ENCODE data around the gene LOX.

LOX gene

GRCh38 chr5:122076669-122077365, 1.2 kb downstream of the LOX start:
- Histone ChIP-seq H3K27ac (ENCODE audit: low read depth, low read length, severe bottlenecking) (peak overlapping the region; percentile 88), H3K9me3 (ENCODE audit: control insufficient read depth, low read length) (no peaks in the 10 kb centered on the region), H3K36me3 (ENCODE audit: control insufficient read depth, insufficient read depth, low read length) (peaks cover 35% of the 10 kb centered on the region), H3K4me1 (ENCODE audit: control insufficient read depth, insufficient read depth, low read length, poor library complexity, severe bottlenecking) (peaks cover 30% of the 10 kb centered on the region), H3K4me3 (ENCODE audit: extremely low read depth, insufficient read depth, low read length, poor library complexity, severe bottlenecking) (peak overlapping the region; percentile 73)
- 1 to 2% methylated on average over 28 to 34 of the region's 43 CpGs for WGBS, 2 experiments (ENCODE audit: insufficient coverage in 2 of 2)

GRCh38 chr5:122076050-122076461, 2.0 kb downstream of the LOX start:
- peak overlapping the region; percentile 73 for H3K4me3 ChIP-seq (ENCODE audit: extremely low read depth, insufficient read depth, low read length, poor library complexity, severe bottlenecking)
- peak overlapping the region; percentile 88 for H3K27ac ChIP-seq (ENCODE audit: low read depth, low read length, severe bottlenecking)

DNA sequence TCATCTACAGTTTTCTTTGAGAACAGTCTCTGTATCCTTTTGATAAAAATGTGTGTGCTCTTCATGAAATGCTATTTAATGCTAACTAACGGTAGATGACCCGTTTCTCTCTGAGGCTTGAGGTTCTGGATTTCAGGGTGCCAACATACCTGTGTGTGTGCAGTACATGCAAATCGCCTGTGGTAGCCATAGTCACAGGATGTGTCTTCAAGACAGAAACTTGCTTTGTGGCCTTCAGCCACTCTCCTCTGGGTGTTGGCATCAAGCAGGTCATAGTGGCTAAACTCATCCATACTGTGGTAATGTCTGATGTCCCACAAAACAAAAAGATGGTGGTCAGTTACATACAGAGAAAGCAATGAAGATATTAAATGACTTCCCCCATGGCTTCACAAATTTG, 4.2 kb downstream of the LOX start:
- H3K36me3 ChIP-seq (ENCODE audit: control insufficient read depth, insufficient read depth, low read length): peaks cover 64% of the 10 kb centered on the region
- 97 to 100% methylated on average over 1 to 3 of the region's 3 CpGs for WGBS, 2 experiments (ENCODE audit: insufficient coverage in 2 of 2)
- H3K9me3 ChIP-seq (ENCODE audit: control insufficient read depth, low read length): no peaks in the 10 kb centered on the region
- peaks cover 12% of the 10 kb centered on the region for H3K4me1 ChIP-seq (ENCODE audit: control insufficient read depth, insufficient read depth, low read length, poor library complexity, severe bottlenecking)
- no peak overlapping the region for H3K27ac ChIP-seq (ENCODE audit: low read depth, low read length, severe bottlenecking)
- H3K4me3 ChIP-seq (ENCODE audit: extremely low read depth, insufficient read depth, low read length, poor library complexity, severe bottlenecking): peak overlapping the region; percentile 73

More at GRCh38 chr5:122076050-122076461, 2.0 kb downstream of the LOX start:
- WGBS, 2 experiments (ENCODE audit: insufficient coverage in 2 of 2): 79% methylated on average over 2 of the region's 2 CpGs; no CpG with 5 or more reads in 1 of the 2 experiments
- no peaks in the 10 kb centered on the region for H3K9me3 ChIP-seq (ENCODE audit: control insufficient read depth, low read length)
- H3K36me3 ChIP-seq (ENCODE audit: control insufficient read depth, insufficient read depth, low read length): peaks cover 42% of the 10 kb centered on the region
- peaks cover 23% of the 10 kb centered on the region for H3K4me1 ChIP-seq (ENCODE audit: control insufficient read depth, insufficient read depth, low read length, poor library complexity, severe bottlenecking)

- Histone ChIP-seq H3K9me3 (ENCODE audit: control insufficient read depth, low read length) (no peaks in the 10 kb centered on the region), H3K4me1 (ENCODE audit: control insufficient read depth, insufficient read depth, low read length, poor library complexity, severe bottlenecking) (peaks cover 13% of the 10 kb centered on the region), H3K4me3 (ENCODE audit: extremely low read depth, insufficient read depth, low read length, poor library complexity, severe bottlenecking) (peak overlapping the region; percentile 73), H3K36me3 (ENCODE audit: control insufficient read depth, insufficient read depth, low read length) (peaks cover 72% of the 10 kb centered on the region), H3K27ac (ENCODE audit: low read depth, low read length, severe bottlenecking) (no peak overlapping the region)
- no CpG with 5 or more reads among the region's 2 CpGs for WGBS, 2 experiments (ENCODE audit: insufficient coverage in 2 of 2)
Measured at GRCh38 chr5:122073018-122073417, 5.0 kb downstream of the LOX start.

DNA sequence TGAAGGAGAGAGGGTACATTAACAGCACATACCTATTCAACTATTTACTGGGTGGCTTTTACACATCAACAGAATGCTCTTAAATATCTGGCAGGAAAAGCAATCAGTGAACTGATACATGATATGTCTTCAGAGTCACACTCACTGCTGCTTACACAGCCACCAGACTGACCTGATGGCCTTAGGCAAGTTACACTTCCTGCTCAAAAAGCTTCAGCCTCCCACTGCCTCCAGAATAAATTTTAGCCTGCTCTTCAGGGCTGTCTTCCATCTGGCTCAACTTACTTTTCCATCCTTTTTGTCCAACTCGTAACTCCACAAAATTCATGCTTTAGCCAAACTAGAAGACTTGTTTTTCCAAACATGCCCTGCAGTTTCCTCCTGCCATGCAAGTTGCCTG, 10.7 kb downstream of the LOX start:
- Histone ChIP-seq H3K27ac (ENCODE audit: low read depth, low read length, severe bottlenecking) (no peak overlapping the region), H3K4me1 (ENCODE audit: control insufficient read depth, insufficient read depth, low read length, poor library complexity, severe bottlenecking) (peaks cover 5% of the 10 kb centered on the region), H3K36me3 (ENCODE audit: control insufficient read depth, insufficient read depth, low read length) (peaks cover 53% of the 10 kb centered on the region), H3K4me3 (ENCODE audit: extremely low read depth, insufficient read depth, low read length, poor library complexity, severe bottlenecking) (no peak overlapping the region), H3K9me3 (ENCODE audit: control insufficient read depth, low read length) (no peaks in the 10 kb centered on the region)
- WGBS, 2 experiments (ENCODE audit: insufficient coverage in 2 of 2): 85 to 92% methylated on average over 1 of the region's 1 CpG

- WGBS, 2 experiments (ENCODE audit: insufficient coverage in 2 of 2): 92% methylated on average over 2 of the region's 3 CpGs; no CpG with 5 or more reads in 1 of the 2 experiments
- Histone ChIP-seq H3K27ac (ENCODE audit: low read depth, low read length, severe bottlenecking) (no peak overlapping the region), H3K36me3 (ENCODE audit: control insufficient read depth, insufficient read depth, low read length) (peaks cover 32% of the 10 kb centered on the region), H3K4me1 (ENCODE audit: control insufficient read depth, insufficient read depth, low read length, poor library complexity, severe bottlenecking) (peaks cover 5% of the 10 kb centered on the region), H3K9me3 (ENCODE audit: control insufficient read depth, low read length) (no peaks in the 10 kb centered on the region), H3K4me3 (ENCODE audit: extremely low read depth, insufficient read depth, low read length, poor library complexity, severe bottlenecking) (no peak overlapping the region)
Measured at GRCh38 chr5:122064992-122065391, 13.1 kb downstream of the LOX start.

GRCh38 chr5:122063836-122064235, 14.2 kb downstream of the LOX start:
- Histone ChIP-seq H3K4me1 (ENCODE audit: control insufficient read depth, insufficient read depth, low read length, poor library complexity, severe bottlenecking) (peaks cover 5% of the 10 kb centered on the region), H3K27ac (ENCODE audit: low read depth, low read length, severe bottlenecking) (no peak overlapping the region), H3K36me3 (ENCODE audit: control insufficient read depth, insufficient read depth, low read length) (peaks cover 20% of the 10 kb centered on the region), H3K4me3 (ENCODE audit: extremely low read depth, insufficient read depth, low read length, poor library complexity, severe bottlenecking) (no peak overlapping the region), H3K9me3 (ENCODE audit: control insufficient read depth, low read length) (no peaks in the 10 kb centered on the region)
- 100% methylated on average over 1 of the region's 1 CpG; no CpG with 5 or more reads in 1 of the 2 experiments for WGBS, 2 experiments (ENCODE audit: insufficient coverage in 2 of 2)

- Histone ChIP-seq H3K9me3 (ENCODE audit: control insufficient read depth, low read length) (no peaks in the 10 kb centered on the region), H3K36me3 (ENCODE audit: control insufficient read depth, insufficient read depth, low read length) (peaks cover 5% of the 10 kb centered on the region), H3K27ac (ENCODE audit: low read depth, low read length, severe bottlenecking) (no peak overlapping the region), H3K4me1 (ENCODE audit: control insufficient read depth, insufficient read depth, low read length, poor library complexity, severe bottlenecking) (no peaks in the 10 kb centered on the region), H3K4me3 (ENCODE audit: extremely low read depth, insufficient read depth, low read length, poor library complexity, severe bottlenecking) (no peak overlapping the region)
- no CpG with 5 or more reads among the region's 1 CpG for WGBS, 2 experiments (ENCODE audit: insufficient coverage in 2 of 2)
Measured at GRCh38 chr5:122062205-122062604, 15.9 kb downstream of the LOX start.

DNA sequence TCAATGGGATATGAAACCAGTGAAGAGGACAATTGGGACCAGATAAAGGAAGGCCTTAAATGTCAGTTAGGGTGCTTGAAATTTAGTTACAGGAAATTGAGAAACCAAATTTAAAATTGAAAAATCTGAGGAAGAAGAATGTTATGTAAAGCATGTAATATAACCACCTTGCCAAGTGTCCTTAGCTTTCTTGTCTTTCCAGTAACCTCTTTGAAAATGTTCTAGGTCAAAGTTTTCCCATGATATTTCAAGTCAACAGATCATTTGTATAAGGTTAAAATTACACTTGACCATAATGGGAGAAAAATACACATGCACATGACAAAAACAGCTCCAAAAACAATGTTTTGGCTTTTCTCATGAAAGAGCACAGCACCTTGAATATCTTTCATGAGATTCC, 21.1 kb downstream of the LOX start:
- H3K27ac ChIP-seq (ENCODE audit: low read depth, low read length, severe bottlenecking): no peak overlapping the region
- no peaks in the 10 kb centered on the region for H3K36me3 ChIP-seq (ENCODE audit: control insufficient read depth, insufficient read depth, low read length)
- no peaks in the 10 kb centered on the region for H3K4me1 ChIP-seq (ENCODE audit: control insufficient read depth, insufficient read depth, low read length, poor library complexity, severe bottlenecking)
- H3K4me3 ChIP-seq (ENCODE audit: extremely low read depth, insufficient read depth, low read length, poor library complexity, severe bottlenecking): no peak overlapping the region
- H3K9me3 ChIP-seq (ENCODE audit: control insufficient read depth, low read length): no peaks in the 10 kb centered on the region

GRCh38 chr5:122054266-122054665, 23.8 kb downstream of the LOX start:
- no peaks in the 10 kb centered on the region for H3K36me3 ChIP-seq (ENCODE audit: control insufficient read depth, insufficient read depth, low read length)
- H3K4me3 ChIP-seq (ENCODE audit: extremely low read depth, insufficient read depth, low read length, poor library complexity, severe bottlenecking): no peak overlapping the region
- H3K27ac ChIP-seq (ENCODE audit: low read depth, low read length, severe bottlenecking): no peak overlapping the region
- no peaks in the 10 kb centered on the region for H3K4me1 ChIP-seq (ENCODE audit: control insufficient read depth, insufficient read depth, low read length, poor library complexity, severe bottlenecking)
- WGBS, 2 experiments (ENCODE audit: insufficient coverage in 2 of 2): 91 to 100% methylated on average over 2 to 4 of the region's 4 CpGs
- H3K9me3 ChIP-seq (ENCODE audit: control insufficient read depth, low read length): no peaks in the 10 kb centered on the region

Measured in mesodermal cell (in vitro differentiated cells).